ENCODE data around the gene HACD1.

GRCh38 chr10:17544465-17544864, 72.7 kb downstream of the HACD1 start:
- no peak for TF ChIP-seq CTCF (IDR thresholded peaks at IDR 0.05; ENCODE audit: low read length)
- TF ChIP-seq EZH2 (IDR thresholded peaks at IDR 0.05; ENCODE audit: borderline replicate concordance, low read length) = no peak

All from OCI-LY1 (cell line).